Erythroblast (primary cell): ENCODE data around the gene OPA3.

Source experiments
- GATA1 ChIP-seq: IDR thresholded peaks from 2 replicates; pipeline ENCODE4 v1.6.1; 2011; ENCODE audit warnings: low read depth, mild to moderate bottlenecking, control low read depth, low read length, moderate library complexity
- POLR2A ChIP-seq: IDR thresholded peaks from 2 replicates; pipeline ENCODE4 v1.6.1; 2011; ENCODE audit warnings: mild to moderate bottlenecking, low read length

DNA sequence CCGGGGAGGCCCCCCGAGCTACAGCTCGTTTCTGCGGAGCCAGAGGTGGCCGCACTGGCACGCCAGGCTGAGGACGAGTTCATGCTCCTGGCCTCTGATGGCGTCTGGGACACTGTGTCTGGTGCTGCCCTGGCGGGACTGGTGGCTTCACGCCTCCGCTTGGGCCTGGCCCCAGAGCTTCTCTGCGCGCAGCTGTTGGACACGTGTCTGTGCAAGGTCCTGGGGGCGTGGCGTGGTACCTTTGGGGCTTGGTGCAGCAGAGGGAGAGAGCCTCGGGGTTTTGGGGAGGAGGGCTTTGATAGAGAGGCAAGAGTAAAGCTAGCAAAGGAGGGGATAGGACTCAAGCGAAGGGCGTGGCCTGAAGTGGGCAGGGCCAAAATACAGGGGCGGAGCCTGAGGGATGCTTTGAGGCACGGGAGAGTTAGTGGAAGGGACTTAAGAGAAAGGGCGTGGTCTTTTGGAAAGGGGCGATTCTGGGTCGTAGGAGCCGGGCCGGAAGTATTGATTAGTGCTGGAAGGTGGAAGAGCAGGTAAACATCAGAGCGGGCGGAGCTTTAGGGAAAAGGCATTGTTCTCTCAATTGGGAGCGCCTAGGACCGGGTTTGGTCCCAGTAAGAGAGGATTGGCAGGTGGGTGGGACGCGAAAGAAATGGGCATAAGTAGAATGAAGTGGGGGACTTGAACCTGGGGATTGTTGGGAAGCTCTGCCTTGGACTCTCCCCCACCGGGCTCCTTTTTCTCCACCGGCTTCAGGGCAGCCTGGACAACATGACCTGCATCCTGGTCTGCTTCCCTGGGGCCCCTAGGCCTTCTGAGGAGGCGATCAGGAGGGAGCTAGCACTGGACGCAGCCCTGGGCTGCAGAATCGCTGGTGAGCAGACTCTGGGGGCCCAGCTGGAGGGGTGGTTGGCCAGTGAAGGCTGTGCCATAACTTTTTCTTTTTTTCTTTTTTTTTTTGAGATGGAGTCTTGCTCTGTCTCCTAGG lies 85.1 kb downstream of the OPA3 start:
- TF ChIP-seq POLR2A (no peak), GATA1 (no peak)
